ENCODE results near the gene WDR4.
A peak's percentile ranks its signal among the peaks of the same experiment; 100 is the strongest.
"Not testable (repeated sequence)": the region's sequence is repeated elsewhere in the genome, so short reads cannot be mapped to it uniquely, and the experiment has no call there.

The WDR4 gene

DNA sequence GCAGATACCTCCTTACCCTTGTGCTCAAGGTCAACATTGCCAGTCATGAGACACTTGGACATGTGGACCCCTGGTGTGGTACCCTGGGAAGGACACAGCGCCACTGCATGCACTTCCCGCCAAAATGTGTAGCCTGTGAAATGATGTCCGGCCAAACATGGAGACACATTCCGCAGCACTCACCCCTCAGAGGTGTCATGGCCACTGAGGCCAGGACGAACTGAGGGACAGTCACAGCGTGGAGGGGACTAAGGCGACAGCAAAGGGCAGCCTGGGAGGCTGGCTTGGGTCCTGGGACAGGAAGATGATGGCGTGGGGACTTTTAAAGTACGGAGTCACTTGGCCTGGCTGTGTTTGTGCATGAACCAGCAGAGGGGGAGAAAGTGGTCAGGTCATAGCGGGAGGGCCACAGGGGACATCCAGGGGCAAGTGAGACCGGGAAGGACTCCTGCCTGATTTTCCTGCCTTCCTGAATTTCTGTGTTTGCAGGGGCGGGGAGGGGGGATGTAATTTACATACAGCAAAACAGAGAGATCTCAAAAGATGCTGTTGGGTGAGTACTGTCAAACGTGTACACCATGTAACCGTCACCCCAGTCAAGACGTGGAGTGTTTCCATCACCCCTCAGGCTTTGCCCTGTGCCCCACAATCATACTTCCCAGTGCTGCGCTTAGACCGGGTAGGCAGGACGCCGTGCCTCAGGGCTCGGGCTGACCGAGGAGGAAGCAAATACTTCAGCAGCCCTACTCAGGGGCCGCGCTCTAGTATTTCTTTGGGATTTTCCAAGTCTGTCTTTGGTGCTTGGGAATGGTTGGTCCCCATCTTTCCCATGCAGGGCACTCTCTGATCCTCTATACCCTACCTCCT, 45.2 kb downstream of the WDR4 start:
- H3K4me1 Mint-ChIP-seq = peaks cover 20 to 25% of the 10 kb centered on the region in 2 donors
- H3K27me3 Mint-ChIP-seq = peaks cover 5 to 10% of the 10 kb centered on the region in 2 donors
- no peak overlapping the region for H3K4me3 Mint-ChIP-seq
- H3K27ac Mint-ChIP-seq = peak overlapping the region; percentile 16
- DNase-seq (no peak), ATAC-seq (replicated peaks) (peak in 1 of 2 donors; percentile 12)
- H3K36me3 Mint-ChIP-seq = peaks cover 13 to 22% of the 10 kb centered on the region in 2 donors
- H3K9me3 Mint-ChIP-seq = no peaks in the 10 kb centered on the region

- H3K27ac Mint-ChIP-seq = peak overlapping the region; percentile 16
- H3K27me3 Mint-ChIP-seq = peaks cover 7 to 11% of the 10 kb centered on the region in 2 donors
- ATAC-seq (replicated peaks) (peak; percentile 73 to 79), DNase-seq (no peak)
- peak overlapping the region; percentile 13 to 31 for H3K4me3 Mint-ChIP-seq
- H3K36me3 Mint-ChIP-seq = peaks cover 11 to 20% of the 10 kb centered on the region in 2 donors
- no peaks in the 10 kb centered on the region for H3K9me3 Mint-ChIP-seq
- peaks cover 20 to 23% of the 10 kb centered on the region in 2 donors for H3K4me1 Mint-ChIP-seq
Measured at GRCh38 chr21:42833439-42833815, 45.9 kb downstream of the WDR4 start.

GRCh38 chr21:42832321-42832630, 47.1 kb downstream of the WDR4 start:
- peaks cover 16 to 19% of the 10 kb centered on the region in 2 donors for H3K27me3 Mint-ChIP-seq
- not testable (repeated sequence) for DNase-seq; H3K4me3 Mint-ChIP-seq; H3K9me3 Mint-ChIP-seq; ATAC-seq (replicated peaks)
- H3K27ac Mint-ChIP-seq = peak overlapping the region; percentile 65
- peaks cover 20 to 23% of the 10 kb centered on the region in 2 donors for H3K4me1 Mint-ChIP-seq
- peaks cover 11 to 19% of the 10 kb centered on the region in 2 donors for H3K36me3 Mint-ChIP-seq

- no peak for DNase-seq
- peaks cover 0 to 3% of the 10 kb centered on the region in 2 donors for H3K9me3 Mint-ChIP-seq
- H3K36me3 Mint-ChIP-seq = peaks cover 4 to 9% of the 10 kb centered on the region in 2 donors
- H3K27ac Mint-ChIP-seq = peak overlapping the region; percentile 51
- ATAC-seq (replicated peaks) = no peak
- peaks cover 21 to 23% of the 10 kb centered on the region in 2 donors for H3K27me3 Mint-ChIP-seq
- H3K4me3 Mint-ChIP-seq = peak overlapping the region in 1 of 2 donors; percentile 21
- peaks cover 20 to 23% of the 10 kb centered on the region in 2 donors for H3K4me1 Mint-ChIP-seq
Measured at GRCh38 chr21:42830456-42831455, 48.6 kb downstream of the WDR4 start.

DNA sequence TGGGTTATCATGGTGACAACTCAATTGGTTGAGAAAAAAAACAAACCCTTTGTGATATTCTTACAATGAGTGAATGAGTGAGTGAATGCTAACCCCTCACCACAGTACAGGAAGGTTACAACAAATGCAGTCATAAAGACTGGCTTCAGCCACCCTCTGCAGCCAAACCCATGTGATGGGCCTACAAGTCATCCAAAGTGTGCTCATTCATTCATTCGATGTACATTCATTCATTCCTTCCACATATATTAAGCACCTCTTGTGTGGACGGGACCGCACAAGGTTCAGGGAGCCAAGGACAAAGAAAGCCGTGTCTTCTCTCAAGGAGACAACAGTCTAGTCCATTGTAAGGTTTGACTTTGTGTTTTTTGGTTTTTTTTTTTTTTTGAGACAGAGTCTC, 49.4 kb downstream of the WDR4 start:
- peaks cover 0 to 3% of the 10 kb centered on the region in 2 donors for H3K9me3 Mint-ChIP-seq

GRCh38 chr21:42829417-42829816, 49.9 kb downstream of the WDR4 start:
- Mint-ChIP-seq H3K36me3 (peaks cover 2 to 3% of the 10 kb centered on the region in 2 donors), H3K27ac (no peak overlapping the region)

More for the DNA sequence above, 49.4 kb downstream of the WDR4 start:
- DNase-seq = no peak
- Mint-ChIP-seq H3K27me3 (peaks cover 26 to 28% of the 10 kb centered on the region in 2 donors), H3K27ac (no peak overlapping the region), H3K36me3 (peaks cover 4 to 7% of the 10 kb centered on the region in 2 donors), H3K4me1 (peaks cover 20 to 23% of the 10 kb centered on the region in 2 donors), H3K4me3 (no peak overlapping the region)
- ATAC-seq (replicated peaks) = no peak

DNA sequence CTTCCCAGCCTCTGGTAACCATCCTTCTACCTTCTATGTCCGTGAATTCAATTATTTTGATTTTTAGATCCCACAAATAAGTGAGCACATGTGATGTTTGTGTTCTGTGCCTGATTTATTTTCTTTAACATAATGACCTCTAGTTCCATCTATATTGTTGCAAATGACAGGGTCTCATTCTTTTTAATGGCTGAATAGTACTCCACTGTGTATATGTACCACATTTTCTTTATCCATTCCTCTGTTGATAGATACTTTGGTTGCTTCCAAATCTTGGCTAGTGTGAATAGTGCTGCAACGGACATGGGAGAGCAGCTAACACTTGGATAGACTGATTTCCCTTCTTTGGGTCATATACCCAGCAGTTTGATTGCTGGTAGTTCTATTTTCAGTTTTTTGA, 51.8 kb downstream of the WDR4 start:
- Mint-ChIP-seq H3K9me3 (peaks cover 0 to 3% of the 10 kb centered on the region in 2 donors), H3K36me3 (no peaks in the 10 kb centered on the region), H3K4me3 (no peak overlapping the region), H3K27me3 (peaks cover 26 to 33% of the 10 kb centered on the region in 2 donors), H3K4me1 (peaks cover 5 to 8% of the 10 kb centered on the region in 2 donors), H3K27ac (no peak overlapping the region)
- ATAC-seq (replicated peaks) (no peak), DNase-seq (no peak)

More at GRCh38 chr21:42829417-42829816, 49.9 kb downstream of the WDR4 start:
- Mint-ChIP-seq H3K4me1 (peaks cover 18 to 23% of the 10 kb centered on the region in 2 donors), H3K9me3 (peaks cover 0 to 3% of the 10 kb centered on the region in 2 donors), H3K4me3 (no peak overlapping the region), H3K27me3 (peaks cover 26 to 32% of the 10 kb centered on the region in 2 donors)
- DNase-seq (no peak), ATAC-seq (replicated peaks) (no peak)

DNA sequence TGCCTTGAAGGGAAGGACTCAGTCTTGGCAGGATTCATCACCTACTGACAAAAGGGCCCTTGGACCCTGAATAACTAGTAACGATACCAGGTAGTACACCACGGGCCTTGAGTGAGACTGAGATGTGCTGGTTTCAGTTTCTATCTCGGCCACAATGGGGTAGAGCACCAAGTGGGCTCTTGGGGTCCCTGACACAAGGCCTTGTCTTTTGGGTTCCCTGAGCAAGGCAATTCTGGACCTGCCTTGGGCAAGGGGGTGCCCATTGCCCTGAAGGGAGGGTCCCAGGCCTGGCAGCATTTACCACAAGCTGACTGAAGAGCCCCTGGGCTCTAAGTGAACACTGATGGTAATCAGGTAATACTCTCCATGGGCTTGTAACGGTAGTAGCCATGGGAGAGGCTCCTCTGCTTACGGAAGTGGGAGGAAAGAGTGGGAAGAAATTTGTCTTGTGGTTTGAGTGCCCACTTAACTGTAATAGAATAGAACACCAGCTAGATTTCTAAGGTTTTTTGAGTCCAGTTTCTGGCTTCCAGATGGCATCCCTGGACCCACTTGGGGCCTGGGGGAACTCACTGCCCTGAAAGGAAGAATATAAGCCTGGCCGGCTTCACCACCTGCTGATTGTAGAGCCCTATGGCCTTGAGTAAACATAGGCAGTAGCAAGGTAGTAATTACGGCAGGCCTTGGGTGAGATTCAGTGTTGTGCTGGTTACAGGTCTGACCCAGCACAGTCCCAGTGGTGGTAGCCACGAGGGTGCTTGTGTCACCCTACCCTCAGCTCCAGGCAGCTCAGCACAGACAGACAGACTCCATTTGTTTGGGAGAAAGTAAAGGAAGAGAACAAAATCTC, 58.5 kb downstream of the WDR4 start:
- Mint-ChIP-seq H3K36me3 (no peaks in the 10 kb centered on the region), H3K9me3 (no peaks in the 10 kb centered on the region), H3K4me3 (no peak overlapping the region), H3K27ac (no peak overlapping the region), H3K27me3 (peaks cover 6 to 14% of the 10 kb centered on the region in 2 donors), H3K4me1 (no peaks in the 10 kb centered on the region)
- no peak for ATAC-seq (replicated peaks)
- no peak for DNase-seq

DNA sequence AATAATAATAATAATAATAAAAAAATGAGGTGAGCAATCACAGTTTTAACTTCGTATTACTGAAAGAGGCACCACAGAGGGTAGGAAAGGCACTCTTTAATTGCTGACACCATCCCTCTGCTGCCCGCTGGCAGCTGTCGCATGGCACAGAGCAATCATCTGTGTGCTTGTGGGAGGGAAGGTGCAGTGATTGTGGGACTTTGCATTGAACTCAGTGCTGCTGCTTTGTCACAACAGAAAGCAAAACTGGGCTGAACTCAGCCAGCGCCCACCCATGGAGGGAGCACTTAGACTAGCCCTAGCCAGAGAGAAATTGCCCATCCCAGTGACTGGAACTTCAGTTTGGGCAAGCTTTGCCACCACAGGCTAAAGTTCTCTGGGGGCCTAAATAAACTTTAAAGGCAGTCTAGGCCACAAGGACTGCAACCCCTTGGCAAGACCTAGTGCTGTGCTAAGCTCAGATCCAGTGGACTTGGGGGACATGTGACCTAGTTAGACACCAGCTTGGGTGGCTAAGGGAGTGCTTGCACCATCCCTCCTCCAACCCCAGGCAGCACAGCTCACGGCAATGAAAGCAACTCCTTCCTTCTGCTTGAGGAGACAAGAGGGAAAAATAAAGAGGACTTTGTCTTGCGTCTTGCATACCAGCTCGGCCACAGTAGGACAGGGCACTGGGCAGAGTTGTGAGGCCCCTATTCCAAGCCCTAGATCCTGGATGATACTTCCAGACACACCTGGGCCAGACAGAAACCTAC, 59.3 kb downstream of the WDR4 start:
- H3K4me3 Mint-ChIP-seq = no peak overlapping the region
- H3K4me1 Mint-ChIP-seq = no peaks in the 10 kb centered on the region
- DNase-seq = no peak

GRCh38 chr21:42818328-42818749, 61.0 kb downstream of the WDR4 start:
- H3K36me3 Mint-ChIP-seq = peaks cover 2 to 3% of the 10 kb centered on the region in 2 donors
- no peak overlapping the region for H3K27ac Mint-ChIP-seq
- H3K4me1 Mint-ChIP-seq = no peaks in the 10 kb centered on the region
- H3K27me3 Mint-ChIP-seq = peaks cover 0 to 3% of the 10 kb centered on the region in 2 donors
- ATAC-seq (replicated peaks) (peak; percentile 77 to 94), DNase-seq (no peak)
- no peak overlapping the region for H3K4me3 Mint-ChIP-seq
- H3K9me3 Mint-ChIP-seq = peaks cover 0 to 2% of the 10 kb centered on the region in 2 donors

More for the DNA sequence above, 59.3 kb downstream of the WDR4 start:
- peaks cover 0 to 8% of the 10 kb centered on the region in 2 donors for H3K27me3 Mint-ChIP-seq
- peaks cover 0 to under 1% of the 10 kb centered on the region in 2 donors for H3K9me3 Mint-ChIP-seq
- peaks cover under 1% of the 10 kb centered on the region in 2 donors for H3K36me3 Mint-ChIP-seq
- no peak for ATAC-seq (replicated peaks)
- no peak overlapping the region for H3K27ac Mint-ChIP-seq

DNA sequence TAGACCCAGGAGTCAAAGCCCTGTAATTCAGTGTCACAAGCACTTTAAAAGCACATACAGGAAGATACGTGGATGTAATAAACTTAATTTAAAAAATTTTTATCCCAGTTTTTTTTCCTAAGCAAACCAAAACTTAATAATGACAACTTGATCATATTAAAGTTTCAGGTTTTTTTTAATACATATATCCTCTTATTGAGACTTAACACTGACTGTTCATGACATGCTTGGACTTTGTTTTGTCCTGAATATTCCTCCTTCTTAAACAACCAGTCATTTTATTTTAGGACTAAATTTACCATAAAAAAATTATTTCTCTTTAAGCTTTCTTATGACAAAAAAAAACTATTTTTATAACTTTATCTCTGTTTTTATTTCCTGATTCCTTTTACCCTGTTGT, 64.1 kb downstream of the WDR4 start:
- Mint-ChIP-seq H3K27ac (no peak overlapping the region), H3K9me3 (peaks cover 0 to 2% of the 10 kb centered on the region in 2 donors), H3K36me3 (peaks cover 2 to 3% of the 10 kb centered on the region in 2 donors), H3K4me1 (peaks cover 0 to 5% of the 10 kb centered on the region in 2 donors), H3K4me3 (no peak overlapping the region), H3K27me3 (peaks cover 0 to 3% of the 10 kb centered on the region in 2 donors)
- DNase-seq (no peak), ATAC-seq (replicated peaks) (no peak)

GRCh38 chr21:42812528-42813241, 66.7 kb downstream of the WDR4 start:
- DNase-seq; H3K4me1 Mint-ChIP-seq; H3K27ac Mint-ChIP-seq; H3K4me3 Mint-ChIP-seq; ATAC-seq (replicated peaks); H3K9me3 Mint-ChIP-seq; H3K27me3 Mint-ChIP-seq; H3K36me3 Mint-ChIP-seq: not testable (repeated sequence)

Data from stimulated activated naive B cell treated with anti-CD40 and anti-IgM and Interleukin-4, amounts not matched to agents 10 μg/mL and 1 μg/mL and 100 μg/mL, for 72 hours (primary cell).